ENCODE results near the gene CSRNP3.

Gene CSRNP3

DNA sequence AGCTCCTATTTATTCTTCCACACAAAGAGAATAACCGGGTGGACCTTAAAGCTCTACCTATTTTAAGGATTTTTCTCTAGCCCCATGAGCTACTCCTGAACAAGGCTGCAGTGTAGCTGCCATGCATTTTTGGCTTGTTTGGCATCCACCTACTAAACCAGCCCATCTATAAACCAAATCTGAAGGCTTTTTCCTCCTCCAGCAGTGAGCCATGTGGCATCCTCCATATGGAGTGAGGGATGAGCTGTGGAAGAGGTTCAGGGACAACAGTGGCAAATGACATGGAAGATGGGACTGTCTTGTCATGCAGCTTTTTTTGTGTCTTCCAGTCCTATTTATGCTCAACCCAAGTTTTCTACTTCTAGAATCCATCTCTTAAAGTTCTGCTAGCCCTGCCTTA lies 224.3 kb downstream of the CSRNP3 start:
- DNase-seq, result no peak

DNA sequence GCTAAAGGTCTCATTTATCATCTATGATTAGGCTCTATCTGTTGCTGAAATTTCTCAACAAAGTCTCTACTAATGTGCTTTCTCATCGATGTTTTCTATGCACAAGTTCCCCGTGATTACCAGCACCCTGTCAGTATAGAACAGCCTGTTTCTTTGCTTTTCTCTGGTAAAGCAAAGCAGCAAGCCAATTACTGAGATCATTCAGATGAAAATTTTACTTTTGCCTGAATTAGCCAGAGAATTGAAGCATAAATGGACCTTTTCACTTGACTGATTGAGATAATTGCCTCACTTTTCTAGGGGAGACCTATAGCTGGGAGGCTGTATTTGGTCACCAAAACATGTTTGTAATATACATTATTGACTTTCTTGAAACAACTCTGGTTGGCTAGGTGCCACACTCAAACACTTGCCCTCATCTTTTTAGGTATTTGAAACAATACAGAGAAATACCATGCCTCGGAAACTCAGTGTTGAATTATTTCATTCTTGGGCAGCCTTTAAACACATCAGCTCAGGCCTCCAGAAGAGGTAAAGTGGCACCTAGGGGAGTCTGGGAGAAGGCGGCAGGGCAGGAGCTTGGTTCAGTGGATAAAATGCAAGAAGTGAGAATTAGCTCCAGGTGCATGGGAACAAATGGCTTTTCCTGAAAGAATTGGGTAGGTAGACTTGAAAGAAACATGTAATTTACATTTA lies 228.4 kb downstream of the CSRNP3 start:
- DNase-seq, result no peak

DNA sequence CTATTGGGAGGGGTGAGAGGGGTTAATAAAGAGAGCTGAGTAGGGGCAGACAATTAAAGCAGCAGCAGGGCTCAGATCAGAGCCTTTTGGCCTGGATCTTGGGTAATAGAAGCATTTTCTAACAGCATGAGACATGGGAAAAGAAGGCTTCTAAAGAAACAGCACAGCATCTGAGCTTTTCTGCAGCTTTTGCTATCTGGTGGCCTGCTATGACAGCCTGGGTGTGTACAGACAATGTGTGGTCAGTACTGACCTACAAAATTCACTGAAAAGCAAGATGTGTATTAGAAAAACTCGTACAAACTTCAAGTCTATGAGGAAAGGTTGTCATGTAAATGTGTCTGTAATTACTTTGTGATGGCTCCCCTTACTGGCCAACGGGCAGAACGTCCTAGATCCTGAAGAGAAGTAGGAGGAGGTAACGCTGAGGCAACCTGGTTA lies 229.0 kb downstream of the CSRNP3 start:
- DNase-seq, result no peak

DNA sequence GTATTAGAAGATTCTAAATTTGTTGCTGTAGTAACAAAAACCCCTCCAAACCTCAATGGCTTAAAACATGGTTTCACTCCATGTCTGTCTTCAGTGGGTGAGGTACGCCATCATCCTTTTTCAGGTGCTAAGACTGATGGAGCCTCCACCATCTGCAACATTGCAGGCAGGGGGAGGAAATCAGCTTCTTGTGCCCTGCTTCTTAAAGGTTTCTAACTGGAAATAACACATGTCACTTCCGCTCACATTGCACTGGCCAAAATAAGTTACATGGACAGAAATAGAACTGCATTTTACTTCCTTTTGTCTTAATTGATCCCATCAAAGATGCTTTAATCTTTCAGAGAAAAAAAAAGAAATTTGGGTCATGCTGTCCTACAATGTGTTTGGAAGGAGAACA lies 230.4 kb downstream of the CSRNP3 start:
- no peak for DNase-seq

DNA sequence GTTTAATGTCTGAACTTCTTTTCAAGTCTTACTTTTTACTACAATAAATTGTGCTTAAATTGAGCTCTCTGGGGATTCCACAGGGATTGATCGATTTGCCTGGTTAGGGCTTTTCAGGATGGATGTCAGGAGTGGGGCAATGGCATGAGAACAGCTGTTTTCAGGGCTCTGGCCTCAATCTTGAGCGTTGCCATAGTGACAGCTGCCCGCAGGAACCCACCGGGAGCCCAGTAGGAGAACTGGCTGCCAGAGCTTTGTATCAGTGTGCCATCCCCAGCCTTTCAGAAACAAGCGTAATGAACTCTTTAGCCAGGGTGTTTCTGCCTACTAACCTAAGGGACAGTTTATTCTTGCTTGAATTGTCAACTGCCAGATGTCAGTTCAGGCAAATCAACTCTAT lies 231.0 kb downstream of the CSRNP3 start:
- no peak for DNase-seq

DNA sequence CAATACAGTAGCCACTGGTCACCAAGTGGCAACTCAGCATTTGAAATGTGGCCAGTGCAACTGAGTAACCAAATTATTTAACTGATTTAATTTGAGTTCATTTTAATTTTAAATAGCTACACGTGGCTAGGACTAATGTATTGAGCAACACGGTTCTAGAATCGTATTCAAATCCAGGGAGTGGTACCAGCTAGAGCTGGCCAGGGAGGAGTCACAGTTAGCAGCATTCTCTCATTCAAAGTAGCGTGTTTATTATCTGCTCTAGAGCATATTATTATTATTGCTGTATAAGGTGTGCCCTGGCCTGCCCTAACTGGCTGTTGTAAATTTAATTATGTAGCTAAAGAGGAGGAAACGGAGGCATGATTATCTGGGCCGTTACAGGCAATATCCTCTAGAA lies 231.6 kb downstream of the CSRNP3 start:
- no peak for DNase-seq

DNA sequence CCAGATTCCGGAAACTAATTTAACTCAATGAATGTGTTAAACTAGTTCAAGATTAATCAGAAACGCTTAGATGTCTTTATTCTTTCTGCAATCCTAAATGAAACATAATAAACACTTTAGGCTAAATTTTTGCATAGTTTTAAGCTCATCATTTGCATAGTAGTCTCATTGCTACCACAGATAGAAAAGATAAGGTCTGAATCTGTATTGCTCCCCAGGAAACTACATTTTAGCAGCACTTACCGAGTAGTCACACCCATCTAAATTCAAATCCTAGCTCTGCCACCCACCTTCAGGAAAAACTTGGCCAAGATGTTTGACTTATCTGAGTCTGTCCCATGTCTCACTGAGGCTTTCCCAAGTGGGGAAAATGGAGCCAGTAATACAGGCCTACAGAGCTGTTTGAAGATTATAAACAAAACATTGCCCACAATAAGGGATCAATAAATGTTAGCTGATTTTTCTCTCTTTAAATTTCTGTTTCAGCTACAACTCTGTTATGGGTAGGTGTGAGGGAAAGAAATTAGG lies 237.5 kb downstream of the CSRNP3 start:
- DNase-seq, result no peak

DNA sequence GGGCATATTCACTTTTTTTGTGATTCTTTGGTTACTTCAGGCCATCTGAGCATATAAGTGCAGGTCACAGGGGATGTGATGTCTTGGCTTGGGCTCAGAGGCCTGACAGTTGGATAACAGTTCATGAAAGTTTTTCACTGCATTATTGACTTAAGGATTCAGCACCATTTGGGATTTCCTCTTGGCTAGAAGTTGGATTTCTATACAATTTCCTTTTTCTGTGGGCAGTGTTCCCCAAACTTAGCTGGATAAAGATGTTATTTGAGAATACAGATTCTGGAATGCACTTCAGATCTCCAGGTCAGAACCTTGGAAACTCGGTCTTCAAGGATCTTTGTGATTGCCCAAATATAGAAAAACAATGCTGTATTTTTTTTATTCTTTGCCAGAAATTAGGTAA lies 246.6 kb downstream of the CSRNP3 start:
- DNase-seq, result no peak

DNA sequence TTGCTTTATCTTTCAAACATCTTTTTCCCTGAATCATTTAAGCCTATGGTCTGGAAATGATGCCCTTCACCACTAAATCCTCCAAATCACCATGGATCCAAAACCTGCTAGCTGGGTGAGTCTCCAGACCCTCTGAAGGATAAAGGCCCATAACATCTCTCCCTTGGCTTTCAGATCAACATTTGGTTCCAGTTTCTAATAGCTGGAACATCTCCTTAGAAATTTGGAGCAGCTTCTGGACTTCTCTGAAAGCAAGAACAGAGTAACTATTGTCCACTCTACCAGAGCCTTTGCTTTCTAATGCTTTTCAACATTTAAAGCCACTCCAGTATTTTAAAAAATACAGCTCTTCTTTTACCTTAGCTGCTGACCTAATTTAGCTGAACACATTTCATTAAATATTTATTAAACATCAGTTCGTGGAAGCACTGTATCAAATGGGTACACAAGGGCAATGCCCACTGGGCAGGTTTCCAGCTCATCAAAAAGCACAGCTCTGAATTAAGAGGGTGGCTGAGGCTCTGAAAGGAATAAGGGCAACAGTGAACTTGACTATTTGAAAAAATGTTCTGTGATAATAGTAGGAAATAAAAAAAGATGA lies 249.2 kb downstream of the CSRNP3 start:
- no peak for DNase-seq

DNA sequence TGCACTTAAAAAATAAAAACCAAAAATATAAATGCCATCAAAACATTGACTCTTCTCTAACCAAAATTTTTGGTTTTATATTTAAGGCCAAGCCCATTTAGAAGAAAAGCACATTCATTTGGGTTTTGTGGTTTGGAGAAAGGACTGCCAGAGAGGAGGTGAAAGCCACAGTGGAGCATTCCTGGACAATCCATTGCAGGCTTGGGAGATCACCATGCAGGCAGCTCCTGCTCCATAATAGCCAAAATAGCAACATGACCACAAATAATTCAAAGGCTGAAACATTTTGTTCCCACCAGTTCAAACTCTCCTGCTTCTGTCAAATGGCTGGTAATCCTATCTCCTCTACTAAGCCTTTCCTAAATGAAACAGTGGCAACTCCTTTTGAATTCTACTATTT lies 251.0 kb downstream of the CSRNP3 start:
- DNase-seq, result no peak

DNA sequence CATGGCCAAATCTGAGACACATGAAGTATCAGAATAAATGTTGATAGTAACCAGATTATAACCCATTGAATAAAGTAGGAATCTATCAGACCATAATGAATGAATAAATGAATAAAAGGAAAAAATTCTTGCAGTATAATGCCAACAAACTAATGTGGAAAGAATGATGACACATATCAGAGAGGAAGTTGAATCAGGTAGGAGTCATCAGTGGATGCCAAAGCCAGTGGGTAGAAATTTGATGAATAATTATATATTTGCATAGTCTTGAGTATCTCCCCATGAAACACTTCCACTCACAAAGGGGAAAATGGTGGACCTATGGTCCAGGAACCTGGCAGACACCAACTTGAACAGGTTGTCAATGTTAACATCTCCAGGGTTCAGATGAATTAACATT lies 255.9 kb downstream of the CSRNP3 start:
- no peak for DNase-seq
